Pancreas (tissue), 10 donors: ENCODE data around the gene HIGD2A. TPM values are rescaled to one million over a fixed set of nuclear protein-coding genes. Genes with fewer than 3 reads are reported as not detected.

Source experiments
- ATAC-seq, 4 donors: fragments of 200-7000 bp; cut with Tn5 transposase; one replicate each; pipeline versions ENCODE4 v1.8.0 to v1.9.1; 2020; ENCODE audit warnings: mild to moderate bottlenecking in 4 of 4, moderate library complexity in 4 of 4
- DNase-seq, 6 donors: peaks; one replicate each; pipeline ENCODE4 v3.0.0-alpha.2; 2020
- FAIRE-seq: peaks from 2 replicates; lab custom pipeline; 2012; peaks lifted over from hg19 to GRCh38; lab: Jason Lieb, UNC
- H3K27ac ChIP-seq, 4 donors: fragments of 200-600 bp; sonication (generic); 1 replicate in 3 of 4; 2 replicates in 1 of 4; pipeline versions ENCODE4 v1.5.0 to v1.8.0; 2020
- H3K27me3 ChIP-seq, 4 donors: fragments of 200-600 bp; one replicate each; pipeline ENCODE4 v1.8.0; 2021
- H3K36me3 ChIP-seq, 3 donors: fragments of 200-600 bp; sonication (generic) in 1 of 3; one replicate each; pipeline versions ENCODE4 v1.5.0 to v1.8.0; 2020 to 2021
- H3K4me1 ChIP-seq, 3 donors: fragments of 200-600 bp; one replicate each; pipeline ENCODE4 v1.8.0; 2021
- H3K4me3 ChIP-seq, 4 donors: fragments of 200-600 bp; sonication (generic) in 2 of 4; one replicate each; pipeline versions ENCODE4 v1.5.0 to v1.8.0; 2020 to 2021
- H3K9me3 ChIP-seq, 4 donors: fragments of 200-600 bp; one replicate each; pipeline ENCODE4 v1.8.0; 2021
- CTCF ChIP-seq, 4 donors: fragments of 200-600 bp; sonication (generic) in 3 of 4; IDR thresholded peaks; one replicate each; pipeline versions ENCODE4 v1.5.0 to v1.8.0; 2021; ENCODE audit warnings: antibody characterized with exemption in 4 of 4
- WGBS, 2 donors: extraction: QIAGEN DNeasy Blood & Tissue Kit; methylation state at CpG; one replicate each; pipeline ENCODE4 v1.1.7; 2013; 5-methylcytosine and 5-hydroxymethylcytosine counted together
- intact Hi-C, 3 donors: fragments of 100-400 bp; cut with DNase I; formaldehyde crosslinking; loops; one replicate each; pipeline versions ENCODE4 v1.11.1 to v1.14.2; 2022
- polyA plus RNA-seq, 2 donors: library from polyadenylated mRNA; stranded (reverse); fragments of 200-250 nt; gene quantifications; one replicate each; pipeline ENCODE4 v1.2.3, GENCODE V29; 2013
- total RNA-seq, 6 donors: library from RNA; stranded (reverse); fragmentation: NEBNext Ultra II Directional in 4 of 6; extraction: Animal tissue kit (Norgen Biotek cat#: 25700) in 4 of 6; gene quantifications; one replicate each; pipeline versions ENCODE4 v1.2.1 to v1.2.4, GENCODE V29; 2021 to 2023
- donor health status: healthy with polysubstance abuse.
- donor health status: DM: no; HTN: no; CAD: no; lungs with moderate emphysema.
- donor health status: DM: no; HTN: no; CAD: no.
- donor health status: control.
- donor health status: control.
- donor health status: Bipolar disorder and iron deficiency.
- donor health status: DM: yes; HTN: yes; CAD: no.
- donor health status: DM: no; HTN: no; CAD: no.
- donor health status: DM: no; HTN: no; CAD: no.
- donor health status: DM: yes; HTN: yes; CAD: no.

The HIGD2A gene
- total and polyA plus RNA-seq, 8 donors, result 30.0 to 109 (median 45.7) TPM

GRCh38 chr5:176418251-176418650 is 29.7 kb downstream of the HIGD2A start:
- 63 to 71% methylated on average over 9 of the region's 9 CpGs for WGBS, 2 donors
- no peak overlapping the region for H3K27ac ChIP-seq
- FAIRE-seq (no peak), DNase-seq (no peak), ATAC-seq (no peak)
- no peaks in the 10 kb centered on the region for H3K9me3 ChIP-seq
- no peaks in the 10 kb centered on the region for H3K27me3 ChIP-seq
- TF ChIP-seq CTCF (IDR thresholded peaks at IDR 0.05), result no peak
- intact Hi-C loops, result loop anchor here in 1 of 3 donors (10.0 kb wide), 1 partner anchor 157 kb away; no protein-coding TSS in a partner anchor
- H3K36me3 ChIP-seq, result no peaks in the 10 kb centered on the region
- H3K4me3 ChIP-seq, result no peak overlapping the region
- peaks cover 0 to 15% (median 0%) of the 10 kb centered on the region in 3 donors for H3K4me1 ChIP-seq

GRCh38 chr5:176420086-176420485 is 31.5 kb downstream of the HIGD2A start:
- no peak overlapping the region for H3K27ac ChIP-seq
- DNase-seq, result no peak
- FAIRE-seq, result no peak
- 67 to 84% methylated on average over 5 of the region's 5 CpGs for WGBS, 2 donors
- TF ChIP-seq CTCF (IDR thresholded peaks at IDR 0.05), result no peak
- no peaks in the 10 kb centered on the region for H3K9me3 ChIP-seq
- H3K36me3 ChIP-seq, result no peaks in the 10 kb centered on the region
- ATAC-seq, result no peak
- peaks cover 0 to 8% (median 0%) of the 10 kb centered on the region in 3 donors for H3K4me1 ChIP-seq
- H3K4me3 ChIP-seq, result no peak overlapping the region
- H3K27me3 ChIP-seq, result no peaks in the 10 kb centered on the region
- intact Hi-C loops, result no loop called here

- no peak overlapping the region for H3K27ac ChIP-seq
- intact Hi-C loops, result no loop called here
- no peaks in the 10 kb centered on the region for H3K9me3 ChIP-seq
- no peaks in the 10 kb centered on the region for H3K36me3 ChIP-seq
- no peak for TF ChIP-seq CTCF (IDR thresholded peaks at IDR 0.05)
- FAIRE-seq, result no peak
- H3K27me3 ChIP-seq, result no peaks in the 10 kb centered on the region
- WGBS, 2 donors, result 41 to 57% methylated on average over 2 of the region's 2 CpGs
- H3K4me1 ChIP-seq, result peaks cover 0 to 4% (median 0%) of the 10 kb centered on the region in 3 donors
- no peak for DNase-seq
- no peak for ATAC-seq
- no peak overlapping the region for H3K4me3 ChIP-seq
Observed at GRCh38 chr5:176420972-176421544, 32.5 kb downstream of the HIGD2A start.

GRCh38 chr5:176424181-176424580 is 35.6 kb downstream of the HIGD2A start:
- no peak for TF ChIP-seq CTCF (IDR thresholded peaks at IDR 0.05)
- Histone ChIP-seq H3K27ac (no peak overlapping the region), H3K9me3 (no peaks in the 10 kb centered on the region), H3K4me1 (no peaks in the 10 kb centered on the region), H3K27me3 (no peaks in the 10 kb centered on the region), H3K4me3 (no peak overlapping the region), H3K36me3 (no peaks in the 10 kb centered on the region)
- DNase-seq (no peak), FAIRE-seq (no peak), ATAC-seq (no peak)
- 72 to 75% methylated on average over 3 of the region's 3 CpGs for WGBS, 2 donors
- intact Hi-C loops, result no loop called here

- WGBS, 2 donors, result 84 to 96% methylated on average over 1 of the region's 1 CpG
- Histone ChIP-seq H3K27ac (no peak overlapping the region), H3K4me3 (no peak overlapping the region), H3K27me3 (no peaks in the 10 kb centered on the region), H3K36me3 (no peaks in the 10 kb centered on the region), H3K9me3 (no peaks in the 10 kb centered on the region), H3K4me1 (no peaks in the 10 kb centered on the region)
- intact Hi-C loops, result no loop called here
- no peak for FAIRE-seq
- no peak for DNase-seq
- no peak for ATAC-seq
- no peak for TF ChIP-seq CTCF (IDR thresholded peaks at IDR 0.05)
Observed at GRCh38 chr5:176425138-176425537, 36.6 kb downstream of the HIGD2A start.
